Measurements from ENCODE around the gene PCLO. TPM values are rescaled to one million over a fixed set of nuclear protein-coding genes. Genes with fewer than 3 reads are reported as not detected.

Gene PCLO
- total RNA-seq, 1 experiment from 2014 or later, result 3.1 TPM

DNA sequence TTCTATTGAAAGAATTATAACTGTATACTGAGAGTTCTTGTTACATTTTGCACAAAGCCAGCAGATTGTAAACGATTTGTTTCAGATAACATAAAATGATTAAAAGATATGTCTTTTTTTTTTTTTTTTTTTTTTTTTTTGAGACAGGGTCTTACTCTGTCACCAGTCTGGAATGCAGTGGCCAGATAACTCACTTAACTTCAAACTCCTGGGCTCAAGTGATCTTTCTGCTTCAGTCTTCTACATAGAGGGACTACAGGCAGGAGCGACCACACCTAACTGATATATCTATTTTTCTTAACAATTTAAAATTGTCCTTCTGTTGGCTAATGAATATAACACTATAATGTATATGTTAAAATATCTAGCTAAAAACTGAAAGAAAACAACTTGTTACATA lies 401.9 kb downstream of the PCLO start:
- Histone ChIP-seq H3K27ac (ENCODE audit: insufficient read length, low read depth, low read length) (no peak overlapping the region), H3T11ph (ENCODE audit: low read length) (no peak overlapping the region), H3K9me3 (ENCODE audit: control insufficient read depth, low read depth, low read length) (no peaks in the 10 kb centered on the region), H3K18ac (ENCODE audit: insufficient read length, low read depth, low read length) (no peak overlapping the region), H3K4ac (ENCODE audit: low read depth, low read length) (no peak overlapping the region), H2AFZ (ENCODE audit: low read length) (no peak overlapping the region), H2BK15ac (ENCODE audit: low read depth, low read length) (no peak overlapping the region), H3K56ac (ENCODE audit: insufficient read length, low read depth, low read length) (no peak overlapping the region), H2AK5ac (ENCODE audit: insufficient read length, low read length) (no peak overlapping the region), H3K23ac (ENCODE audit: insufficient read length, low read depth, low read length) (no peak overlapping the region), H3K4me2 (ENCODE audit: insufficient read depth, insufficient read length, low read length) (no peak overlapping the region), H3K23me2 (ENCODE audit: insufficient read length, low read depth, low read length, poor library complexity, severe bottlenecking) (no peaks in the 10 kb centered on the region), H3K79me1 (ENCODE audit: insufficient read depth, low read depth, low read length, poor library complexity, severe bottlenecking) (no peaks in the 10 kb centered on the region), H2BK12ac (ENCODE audit: insufficient read length, low read depth, low read length) (no peak overlapping the region), H3K14ac (ENCODE audit: insufficient read depth, low read length) (no peak overlapping the region), H2BK120ac (ENCODE audit: low read depth, low read length, poor library complexity, severe bottlenecking) (no peak overlapping the region), H3K79me2 (ENCODE audit: insufficient read depth, low read length) (no peaks in the 10 kb centered on the region), H3K27me3 (ENCODE audit: insufficient read depth, low read length) (no peaks in the 10 kb centered on the region), H4K5ac (ENCODE audit: insufficient read length, low read depth, low read length) (no peak overlapping the region), H2BK20ac (ENCODE audit: low read depth, low read length, poor library complexity, severe bottlenecking) (no peak overlapping the region), H2BK5ac (ENCODE audit: insufficient read length, low read length) (no peak overlapping the region), H4K8ac (replicated peaks; ENCODE audit: insufficient read length, low read depth, low read length) (no peak overlapping the region), H3K4me1 (ENCODE audit: insufficient read depth, low read length) (peaks cover 2% of the 10 kb centered on the region; the same call in 1 of the 2 replicates), H4K20me1 (ENCODE audit: control insufficient read depth, insufficient read depth, insufficient read length) (no peaks in the 10 kb centered on the region), H4K91ac (ENCODE audit: insufficient read length, low read depth, low read length) (no peak overlapping the region), H3K9ac (ENCODE audit: extremely low read depth, insufficient read length, low read length) (no peak overlapping the region)
- H3K4me3 Mint-ChIP-seq, result no peak overlapping the region
- H3K27ac Mint-ChIP-seq, result peak overlapping the region in 1 of 3 experiments; percentile 66; a peak in 1 of 7 replicates
- H3K4me1 Mint-ChIP-seq, result peaks cover 35 to 41% of the 10 kb centered on the region in 2 experiments
- no CpG with 5 or more reads among the region's 2 CpGs for WGBS (ENCODE audit: extremely low coverage, insufficient read length, low lambda C conversion rate)
- H3K27me3 Mint-ChIP-seq (ENCODE audit: low read depth), result no peaks in the 10 kb centered on the region
- TF ChIP-seq CTCF (conservative IDR thresholded peaks at IDR 0.05), result no peak
- no peak for DNase-seq
- H3K9me3 Mint-ChIP-seq, result no peaks in the 10 kb centered on the region; a peak in 1 of 5 replicates
- peaks cover 0 to 2% (median 0%) of the 10 kb centered on the region in 3 experiments; a peak in 2 of 7 replicates for H3K36me3 Mint-ChIP-seq (ENCODE audit: insufficient read depth in 1 of 3, low read depth in 3 of 3)
